ENCODE results near the gene SLC9A3.

DNA sequence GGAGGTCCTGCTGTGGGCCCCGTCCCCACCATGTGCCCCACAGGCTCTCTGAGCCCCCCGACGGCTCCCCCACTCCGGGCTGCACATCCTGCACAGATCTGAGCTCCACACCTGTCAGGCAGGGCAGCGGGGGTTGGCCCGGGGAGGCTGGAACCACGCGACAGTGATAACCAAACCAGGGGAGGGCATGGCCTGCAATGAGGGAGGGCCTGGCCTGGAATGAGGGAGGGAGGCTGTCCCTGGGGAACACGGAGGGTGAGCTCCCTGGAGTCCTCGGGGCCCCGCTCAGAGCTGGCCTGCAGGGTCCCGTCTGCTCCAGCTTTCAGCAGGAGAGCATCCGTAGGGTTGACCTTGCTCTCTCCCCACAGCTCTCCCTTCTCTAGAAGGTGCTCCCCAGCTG is 30.5 kb downstream of the SLC9A3 start:
- TF ChIP-seq POLR2A (IDR thresholded peaks at IDR 0.05) (no peak), POLR2AphosphoS5 (IDR thresholded peaks at IDR 0.05) (no peak), EP300 (IDR thresholded peaks at IDR 0.05; ENCODE audit: low read depth) (no peak)
- TF ChIP-seq, protein P1, sequence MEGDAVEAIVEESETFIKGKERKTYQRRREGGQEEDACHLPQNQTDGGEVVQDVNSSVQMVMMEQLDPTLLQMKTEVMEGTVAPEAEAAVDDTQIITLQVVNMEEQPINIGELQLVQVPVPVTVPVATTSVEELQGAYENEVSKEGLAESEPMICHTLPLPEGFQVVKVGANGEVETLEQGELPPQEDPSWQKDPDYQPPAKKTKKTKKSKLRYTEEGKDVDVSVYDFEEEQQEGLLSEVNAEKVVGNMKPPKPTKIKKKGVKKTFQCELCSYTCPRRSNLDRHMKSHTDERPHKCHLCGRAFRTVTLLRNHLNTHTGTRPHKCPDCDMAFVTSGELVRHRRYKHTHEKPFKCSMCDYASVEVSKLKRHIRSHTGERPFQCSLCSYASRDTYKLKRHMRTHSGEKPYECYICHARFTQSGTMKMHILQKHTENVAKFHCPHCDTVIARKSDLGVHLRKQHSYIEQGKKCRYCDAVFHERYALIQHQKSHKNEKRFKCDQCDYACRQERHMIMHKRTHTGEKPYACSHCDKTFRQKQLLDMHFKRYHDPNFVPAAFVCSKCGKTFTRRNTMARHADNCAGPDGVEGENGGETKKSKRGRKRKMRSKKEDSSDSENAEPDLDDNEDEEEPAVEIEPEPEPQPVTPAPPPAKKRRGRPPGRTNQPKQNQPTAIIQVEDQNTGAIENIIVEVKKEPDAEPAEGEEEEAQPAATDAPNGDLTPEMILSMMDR (IDR thresholded peaks at IDR 0.05): no peak

Data from transverse colon (tissue), 4 donors.